A549 (cell line): ENCODE measurements around the gene SRPX2.

Experiments
- HDAC2 ChIP-seq: fragments of 200-600 bp; sonication (generic); IDR thresholded peaks from 2 replicates; pipeline ENCODE4 v1.6.1; 2016
- MAZ ChIP-seq: fragments of 150-350 bp; IDR thresholded peaks from 2 replicates; pipeline ENCODE4 v1.6.1; 2014; ENCODE audit warnings: antibody characterized with exemption, low read depth, low read length, borderline replicate concordance
- POLR2A ChIP-seq: IDR thresholded peaks from 2 replicates; pipeline ENCODE4 v1.6.1; 2012; ENCODE audit warnings: mild to moderate bottlenecking, low read length
- RAD21 ChIP-seq, 2 experiments: fragments of >200 bp in 1 of 2; sonication (Bioruptor Twin) in 1 of 2; formaldehyde crosslinking in 1 of 2; IDR thresholded peaks in 1 of 2; conservative IDR thresholded peaks in 1 of 2; 2 replicates in 1 of 2; 3 replicates in 1 of 2; pipeline ENCODE4 v1.6.1; 2012 to 2018; ENCODE audit warnings: inconsistent platforms in 1 of 2
- ZFP36 ChIP-seq: fragments of 450-650 bp; IDR thresholded peaks from 2 replicates; pipeline ENCODE4 v1.6.1; 2014; ENCODE audit warnings: borderline replicate concordance; ENCODE audit not compliant: partially characterized antibody
- TF ChIP-seq, protein P1 (sequence below): fragments of >200 bp; sonication (Bioruptor Twin); formaldehyde crosslinking; IDR thresholded peaks from 3 replicates; pipeline ENCODE4 v1.5.1; 2016
- TF ChIP-seq, protein P2 (sequence below): fragments of 450-650 bp; IDR thresholded peaks from 2 replicates; pipeline ENCODE4 v1.6.1; 2014; ENCODE audit warnings: antibody characterized with exemption

GRCh38 chrX:100647095-100647494, 3.1 kb downstream of the SRPX2 start:
- TF ChIP-seq MAZ (no peak), POLR2A (no peak), ZFP36 (no peak), RAD21 (conservative IDR thresholded peaks at IDR 0.05 in 1 of 2, IDR thresholded peaks at IDR 0.05 in 1 of 2) (no peak), HDAC2 (no peak)
- TF ChIP-seq, protein P1, sequence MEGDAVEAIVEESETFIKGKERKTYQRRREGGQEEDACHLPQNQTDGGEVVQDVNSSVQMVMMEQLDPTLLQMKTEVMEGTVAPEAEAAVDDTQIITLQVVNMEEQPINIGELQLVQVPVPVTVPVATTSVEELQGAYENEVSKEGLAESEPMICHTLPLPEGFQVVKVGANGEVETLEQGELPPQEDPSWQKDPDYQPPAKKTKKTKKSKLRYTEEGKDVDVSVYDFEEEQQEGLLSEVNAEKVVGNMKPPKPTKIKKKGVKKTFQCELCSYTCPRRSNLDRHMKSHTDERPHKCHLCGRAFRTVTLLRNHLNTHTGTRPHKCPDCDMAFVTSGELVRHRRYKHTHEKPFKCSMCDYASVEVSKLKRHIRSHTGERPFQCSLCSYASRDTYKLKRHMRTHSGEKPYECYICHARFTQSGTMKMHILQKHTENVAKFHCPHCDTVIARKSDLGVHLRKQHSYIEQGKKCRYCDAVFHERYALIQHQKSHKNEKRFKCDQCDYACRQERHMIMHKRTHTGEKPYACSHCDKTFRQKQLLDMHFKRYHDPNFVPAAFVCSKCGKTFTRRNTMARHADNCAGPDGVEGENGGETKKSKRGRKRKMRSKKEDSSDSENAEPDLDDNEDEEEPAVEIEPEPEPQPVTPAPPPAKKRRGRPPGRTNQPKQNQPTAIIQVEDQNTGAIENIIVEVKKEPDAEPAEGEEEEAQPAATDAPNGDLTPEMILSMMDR, result no peak
- TF ChIP-seq, protein P2, sequence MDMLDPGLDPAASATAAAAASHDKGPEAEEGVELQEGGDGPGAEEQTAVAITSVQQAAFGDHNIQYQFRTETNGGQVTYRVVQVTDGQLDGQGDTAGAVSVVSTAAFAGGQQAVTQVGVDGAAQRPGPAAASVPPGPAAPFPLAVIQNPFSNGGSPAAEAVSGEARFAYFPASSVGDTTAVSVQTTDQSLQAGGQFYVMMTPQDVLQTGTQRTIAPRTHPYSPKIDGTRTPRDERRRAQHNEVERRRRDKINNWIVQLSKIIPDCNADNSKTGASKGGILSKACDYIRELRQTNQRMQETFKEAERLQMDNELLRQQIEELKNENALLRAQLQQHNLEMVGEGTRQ, result no peak
